ENCODE results near the gene ITGAX.
"Not testable (repeated sequence)": the region's sequence is repeated elsewhere in the genome, so short reads cannot be mapped to it uniquely, and the experiment has no call there.

ITGAX gene

GRCh38 chr16:31354394-31355291 is at the start of gene ITGAX:
Gene ITGAX (plus strand): TSS chr16:31355176. CDS start chr16:31355255, 79 bp downstream.
- TF ChIP-seq CTCF (conservative IDR thresholded peaks at IDR 0.05; ENCODE audit: low read depth, low read length): no peak
- DNase-seq (ENCODE audit: low read depth): peak; percentile 42
- H3K4me3 ChIP-seq (ENCODE audit: low read depth, low read length): no peak within 1 kb of the TSS

- no peak for TF ChIP-seq CTCF (conservative IDR thresholded peaks at IDR 0.05; ENCODE audit: low read depth, low read length)
- DNase-seq (ENCODE audit: low read depth): no peak
- no peak overlapping the region for H3K4me3 ChIP-seq (ENCODE audit: low read depth, low read length)
Observed at GRCh38 chr16:31305219-31305618, 49.8 kb upstream of the ITGAX start.

- not testable (repeated sequence) for H3K4me3 ChIP-seq (ENCODE audit: low read depth, low read length)
Observed at GRCh38 chr16:31308381-31308780, 46.6 kb upstream of the ITGAX start.

GRCh38 chr16:31322500-31322899 is 32.5 kb upstream of the ITGAX start:
- no peak for DNase-seq (ENCODE audit: low read depth)
- no peak overlapping the region for H3K4me3 ChIP-seq (ENCODE audit: low read depth, low read length)
- TF ChIP-seq CTCF (conservative IDR thresholded peaks at IDR 0.05; ENCODE audit: low read depth, low read length): no peak

More at GRCh38 chr16:31308381-31308780, 46.6 kb upstream of the ITGAX start:
- not testable (repeated sequence) for DNase-seq (ENCODE audit: low read depth)

- no peak overlapping the region for H3K4me3 ChIP-seq (ENCODE audit: low read depth, low read length)
- DNase-seq (ENCODE audit: low read depth): no peak
- TF ChIP-seq CTCF (conservative IDR thresholded peaks at IDR 0.05; ENCODE audit: low read depth, low read length): no peak
Observed at GRCh38 chr16:31323959-31324629, 30.9 kb upstream of the ITGAX start.

GRCh38 chr16:31325171-31325570 is 29.8 kb upstream of the ITGAX start:
- no peak for TF ChIP-seq CTCF (conservative IDR thresholded peaks at IDR 0.05; ENCODE audit: low read depth, low read length)
- H3K4me3 ChIP-seq (ENCODE audit: low read depth, low read length): no peak overlapping the region
- DNase-seq (ENCODE audit: low read depth): no peak

- H3K4me3 ChIP-seq (ENCODE audit: low read depth, low read length): no peak overlapping the region
- no peak for DNase-seq (ENCODE audit: low read depth)
- no peak for TF ChIP-seq CTCF (conservative IDR thresholded peaks at IDR 0.05; ENCODE audit: low read depth, low read length)
Observed at GRCh38 chr16:31327646-31328225, 27.2 kb upstream of the ITGAX start.

Measured in choroid plexus epithelial cell (primary cell).